Activated gamma-delta T cell treated with anti-CD3 and anti-CD28 coated beads, Interleukin-2, amount 50 U/mL, for 16 hours (primary cell): ENCODE measurements around the gene FIGN.

Experiments used
- DNase-seq: peaks from one replicate; pipeline ENCODE4 v3.0.0-alpha.2; 2020; ENCODE audit warnings: low read depth

FIGN gene

GRCh38 chr2:163558251-163559021, 177.4 kb downstream of the FIGN start:
- DNase-seq: no peak

DNA sequence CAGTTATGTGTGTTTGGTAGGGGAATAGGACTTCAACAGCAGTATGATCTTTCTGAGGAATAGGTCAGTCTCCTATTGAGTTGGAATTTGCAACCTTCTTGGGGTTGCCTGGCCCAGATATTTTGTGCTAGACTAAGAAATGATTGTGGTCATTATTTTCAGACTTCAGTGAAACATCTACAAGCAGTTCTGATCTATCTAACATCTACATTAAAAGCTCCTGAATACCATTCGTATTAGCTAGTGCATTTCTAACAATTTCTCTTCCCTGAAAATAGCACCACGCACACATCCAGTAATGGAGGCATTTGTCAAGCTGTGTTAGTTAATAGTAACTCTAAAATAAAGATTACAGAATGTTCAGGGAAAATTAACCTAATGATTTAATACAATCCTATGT, 179.3 kb downstream of the FIGN start:
- DNase-seq: no peak

- no peak for DNase-seq
Observed at GRCh38 chr2:163554864-163555263, 180.9 kb downstream of the FIGN start.

DNA sequence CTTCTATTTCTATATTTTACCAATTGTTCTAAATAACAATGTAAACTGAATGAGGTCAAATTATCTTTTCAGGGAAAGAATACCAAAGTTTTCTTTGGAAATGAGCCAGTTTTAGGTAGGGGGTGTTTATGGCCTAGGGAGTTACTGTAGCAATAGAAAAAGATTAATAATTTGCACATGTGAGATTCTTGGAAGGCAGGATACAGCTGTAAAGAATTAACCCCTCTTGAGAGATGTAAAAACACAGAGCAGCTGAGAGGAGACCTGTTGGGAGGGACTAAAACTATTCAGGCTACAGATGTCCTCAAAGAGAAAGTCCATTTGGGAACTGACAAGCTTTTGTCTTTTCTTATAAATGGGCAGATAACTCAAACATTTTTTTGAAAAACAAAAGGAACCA, 182.2 kb downstream of the FIGN start:
- no peak for DNase-seq

- no peak for DNase-seq
Observed at GRCh38 chr2:163552758-163553157, 183.1 kb downstream of the FIGN start.

DNA sequence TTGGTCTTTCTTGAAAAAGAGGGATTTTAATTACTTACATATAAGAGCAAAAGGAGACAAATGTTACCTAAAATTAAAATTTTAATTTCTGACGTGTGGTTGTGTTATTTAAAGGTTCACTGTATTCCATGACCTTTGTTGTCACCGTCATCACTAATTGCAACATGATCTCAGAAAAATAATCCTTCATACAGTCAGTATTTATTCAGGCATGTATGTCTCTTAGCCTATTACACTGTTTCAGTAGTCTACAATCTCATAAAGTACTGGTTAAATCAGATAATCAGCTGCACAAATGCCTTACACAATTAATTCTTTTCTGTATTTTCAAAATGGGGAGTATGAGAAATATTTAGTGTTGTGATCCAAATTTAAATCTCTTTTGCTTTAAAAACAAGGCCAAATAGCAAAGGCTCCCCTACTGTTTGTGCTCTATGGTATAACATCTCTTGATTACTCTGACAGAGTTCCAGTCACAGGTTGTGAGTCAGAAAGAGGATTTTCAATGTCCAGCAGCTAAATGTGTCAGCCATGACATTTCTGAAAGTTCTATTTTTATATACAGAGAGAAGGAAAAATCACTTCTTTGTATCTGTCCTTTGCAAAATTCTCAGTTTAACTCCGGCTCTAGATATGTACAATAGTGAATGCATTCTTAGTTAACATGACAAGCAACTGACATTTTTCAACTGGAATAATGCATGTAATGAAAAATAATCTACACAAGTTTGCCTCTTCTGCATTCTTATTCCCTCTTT, 184.0 kb downstream of the FIGN start:
- no peak for DNase-seq

DNA sequence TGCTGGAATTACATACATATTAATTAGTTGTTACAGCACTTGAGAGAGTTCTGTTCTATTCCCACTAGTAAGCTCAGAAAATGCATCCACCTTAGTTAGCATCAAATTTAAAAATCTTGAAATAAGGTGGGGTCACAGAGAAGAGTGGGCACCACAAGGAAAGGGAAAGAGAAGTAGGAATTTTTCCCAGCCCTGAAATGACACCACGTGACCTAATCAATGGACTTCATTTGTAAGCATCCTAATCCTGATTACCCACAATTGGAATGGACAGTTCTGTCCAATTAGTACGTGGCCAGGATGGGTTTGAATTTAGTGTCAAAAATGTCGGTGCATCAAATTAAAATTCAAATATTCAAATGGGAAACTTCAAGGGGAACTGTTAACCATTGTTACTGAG, 186.8 kb downstream of the FIGN start:
- no peak for DNase-seq
